Heart left ventricle (tissue), 16 donors: ENCODE results near the gene SMKR1. TPM values are rescaled to one million over a fixed set of nuclear protein-coding genes. Genes with fewer than 3 reads are reported as not detected.

Experiments
- ATAC-seq, 4 donors: fragments of 200-7000 bp; cut with Tn5 transposase; one replicate each; pipeline ENCODE4 v1.9.1; 2020 to 2022; ENCODE audit warnings: moderate library complexity in 4 of 4, mild to moderate bottlenecking in 3 of 4, moderate number of reproducible peaks in 1 of 4
- DNase-seq, 5 donors: peaks; one replicate each; pipeline ENCODE4 v3.0.0-alpha.2; 2020
- H3K27ac ChIP-seq, 12 donors: fragments of 200-600 bp; sonication (generic) in 4 of 12; one replicate each; pipeline versions ENCODE4 v1.5.0 to v1.8.0; 2016 to 2022; ENCODE audit warnings: mild to moderate bottlenecking in 2 of 12
- H3K27me3 ChIP-seq, 9 donors: fragments of 200-600 bp; sonication (generic) in 2 of 9; one replicate each; pipeline versions ENCODE4 v1.5.1 to v1.8.0; 2016 to 2022; ENCODE audit warnings: mild to moderate bottlenecking in 3 of 9
- H3K36me3 ChIP-seq, 9 donors: fragments of 200-600 bp; sonication (generic) in 2 of 9; one replicate each; pipeline versions ENCODE4 v1.5.0 to v1.8.0; 2018 to 2022; ENCODE audit warnings: mild to moderate bottlenecking in 2 of 9
- H3K4me1 ChIP-seq, 12 donors: fragments of 200-600 bp; sonication (generic) in 4 of 12; one replicate each; pipeline versions ENCODE4 v1.5.0 to v1.8.0; 2016 to 2022; ENCODE audit warnings: mild to moderate bottlenecking in 3 of 12
- H3K4me3 ChIP-seq, 12 donors: fragments of 200-600 bp; sonication (generic) in 4 of 12; one replicate each; pipeline versions ENCODE4 v1.5.0 to v1.8.0; 2017 to 2022; ENCODE audit warnings: mild to moderate bottlenecking in 9 of 12, moderate library complexity in 4 of 12
- H3K9me3 ChIP-seq, 12 donors: fragments of 200-600 bp; sonication (generic) in 4 of 12; one replicate each; pipeline versions ENCODE4 v1.5.0 to v1.8.0; 2016 to 2022; ENCODE audit warnings: mild to moderate bottlenecking in 1 of 12
- CTCF ChIP-seq, 12 donors: fragments of 200-600 bp; sonication (generic) in 4 of 12; IDR thresholded peaks; one replicate each; pipeline versions ENCODE4 v1.5.0 to v1.8.0; 2018 to 2022; ENCODE audit warnings: antibody characterized with exemption in 12 of 12, mild to moderate bottlenecking in 5 of 12
- POLR2A ChIP-seq, 2 donors: fragments of 450-650 bp; IDR thresholded peaks; one replicate each; pipeline ENCODE4 v1.6.1; 2017; ENCODE audit warnings: antibody characterized with exemption in 2 of 2, mild to moderate bottlenecking in 2 of 2, moderate library complexity in 2 of 2
- WGBS, 4 donors: extraction: QIAGEN DNeasy Blood & Tissue Kit in 2 of 4; methylation state at CpG; one replicate each; pipeline versions ENCODE4 v1.1.5 to v1.1.7; 2013 to 2018; 5-methylcytosine and 5-hydroxymethylcytosine counted together
- intact Hi-C, 10 donors: fragments of 100-400 bp; cut with DNase I; formaldehyde crosslinking; loops; one replicate each; pipeline versions ENCODE4 v1.11.1 to v1.14.2; 2022
- polyA plus RNA-seq, 2 donors: library from polyadenylated mRNA; stranded (reverse); fragments of 200-250 nt; gene quantifications; one replicate each; pipeline ENCODE4 v1.2.3, GENCODE V29; 2013
- total RNA-seq, 9 donors: library from RNA; depleted of rRNA in 2 of 9; stranded (reverse); fragments of >200 nt in 2 of 9; fragmentation: NEBNext Ultra II Directional in 3 of 9; extraction: Animal tissue kit (Norgen Biotek cat#: 25700) in 3 of 9; gene quantifications; one replicate each; pipeline versions ENCODE4 v1.1.0 to v1.2.4, GENCODE V29; 2016 to 2023
- donor health status: ischemic (EF 13 %, LVEDD 7.1; RV severe dilation, severe dysfunction).
- donor health status: healthy with polysubstance abuse.
- donor health status: DM: no; HTN: yes; CAD: no.
- donor health status: DM: no; HTN: no; CAD: no.
- donor health status: ischemic (EF 25% LVEDD 6.9; RV normal size, moderate dysfunction).
- donor health status: ischemic (EF 25% LVEDD 5.7; RV mildly dilated, moderate dysfunction).
- donor health status: healthy.
- donor health status: DM: yes; HTN: yes; CAD: no.
- donor health status: ischemic (EF 35%, LVEDD 5.7; RV mildly dilated, moderate dysfunction).
- donor health status: nonischemic (EF 11% LVEDD 7.7; RV severe dilation, severe dysfunction).
- donor health status: DM: yes; HTN: yes; CAD: no.
- donor health status: PGD.
- donor health status: ischemic (EF 29% LVEDD 5.4; RV normal size, mild dysfunction).
- donor health status: nonischemic (EF 23%, LVEDD 6.1; RV moderate dilation, normal function).

SMKR1 gene
- total and polyA plus RNA-seq, 11 donors, result 0.25 to 0.29 TPM; not detected in 9

DNA sequence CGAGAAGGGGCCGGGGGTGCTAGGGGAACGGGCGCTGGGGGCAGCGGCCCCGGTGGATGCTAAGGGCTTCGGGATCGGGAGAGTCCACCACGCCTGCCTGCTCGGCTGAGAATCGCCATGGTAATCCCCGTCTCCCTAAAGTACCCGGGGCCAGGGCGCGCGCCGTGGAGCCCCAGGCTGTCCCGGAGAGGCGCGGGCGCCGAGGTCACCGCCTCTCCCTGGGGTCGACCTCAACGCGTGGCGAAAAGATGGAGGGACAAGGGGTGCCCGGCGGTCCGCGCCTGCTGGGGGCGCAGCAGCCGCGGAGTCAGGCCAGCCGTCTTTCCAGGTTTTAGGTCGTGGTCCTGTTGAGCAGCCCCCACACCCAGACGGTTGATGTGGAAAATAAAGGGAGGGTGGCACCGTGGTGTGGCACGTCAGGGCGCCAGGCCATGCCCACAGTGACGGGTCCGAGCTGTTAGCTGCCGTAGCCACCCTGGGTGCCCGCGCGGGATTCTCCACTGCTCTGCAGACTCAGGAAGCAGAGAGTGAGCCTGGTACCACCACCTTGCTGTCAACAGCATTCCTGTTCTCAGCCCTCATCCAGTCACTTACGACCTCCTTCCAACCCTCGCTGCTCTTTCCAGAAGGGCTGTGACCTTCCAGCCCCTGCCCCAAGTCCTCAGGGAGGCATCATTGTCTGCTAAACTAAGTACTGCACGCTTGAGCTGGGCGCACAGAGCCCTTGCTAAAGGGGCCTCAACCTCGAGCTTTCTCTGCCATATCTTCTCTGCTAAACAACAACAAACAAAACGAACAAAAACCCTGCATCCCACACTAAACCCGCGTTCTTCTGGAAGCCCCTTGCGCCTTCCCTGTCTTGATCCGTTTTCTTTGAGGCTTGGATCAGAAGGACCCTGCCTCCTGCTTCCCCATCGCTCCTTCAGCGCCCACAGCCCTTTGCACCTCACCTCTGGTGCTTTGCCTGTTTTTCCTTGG is 666 bp downstream of the SMKR1 start:
- Histone ChIP-seq H3K27me3 (peaks cover 0 to 17% (median 0%) of the 10 kb centered on the region in 9 donors), H3K9me3 (no peaks in the 10 kb centered on the region), H3K4me1 (peaks cover 0 to 16% (median 7%) of the 10 kb centered on the region in 12 donors), H3K4me3 (peak overlapping the region; percentile 33 to 69 (median 54)), H3K36me3 (no peaks in the 10 kb centered on the region), H3K27ac (no peak overlapping the region)
- TF ChIP-seq CTCF (IDR thresholded peaks at IDR 0.05), result peak in 1 of 12 donors; percentile 10
- TF ChIP-seq POLR2A (IDR thresholded peaks at IDR 0.05), result no peak
- DNase-seq, result no peak
- intact Hi-C loops, result loop anchor here in 3 of 10 donors (5.0 to 10.0 kb wide), 3 partner anchors 139 to 502 kb away; no protein-coding TSS in a partner anchor
- ATAC-seq, result peak in 3 of 4 donors; percentile 17 to 27 (median 19)
- 12 to 23% (median 13%) methylated on average over 33 to 58 of the region's 58 CpGs for WGBS, 4 donors

GRCh38 chr7:129503725-129504124 is 1.4 kb downstream of the SMKR1 start:
- Histone ChIP-seq H3K27ac (no peak overlapping the region), H3K4me1 (peaks cover 0 to 16% (median 7%) of the 10 kb centered on the region in 12 donors), H3K27me3 (peaks cover 0 to 17% (median 0%) of the 10 kb centered on the region in 9 donors), H3K36me3 (no peaks in the 10 kb centered on the region), H3K9me3 (no peaks in the 10 kb centered on the region), H3K4me3 (no peak overlapping the region)
- TF ChIP-seq CTCF (IDR thresholded peaks at IDR 0.05) (no peak), POLR2A (IDR thresholded peaks at IDR 0.05) (no peak)
- ATAC-seq, result no peak
- intact Hi-C loops, result loop anchor here in 3 of 10 donors (5.0 to 10.0 kb wide), 3 partner anchors 139 to 501 kb away; no protein-coding TSS in a partner anchor
- 93 to 96% (median 95%) methylated on average over 8 of the region's 8 CpGs for WGBS, 4 donors
- no peak for DNase-seq

- no peak overlapping the region for H3K4me3 ChIP-seq
- WGBS, 4 donors, result 57 to 67% (median 66%) methylated on average over 8 of the region's 8 CpGs
- intact Hi-C loops, result no loop called here
These were observed 9.9 kb downstream of the SMKR1 start for GRCh38 chr7:129512192-129512591.

More at GRCh38 chr7:129512192-129512591, 9.9 kb downstream of the SMKR1 start:
- no peak overlapping the region for H3K27ac ChIP-seq
- ATAC-seq (no peak), DNase-seq (peak in 1 of 5 donors; percentile 33)
- TF ChIP-seq POLR2A (IDR thresholded peaks at IDR 0.05) (no peak), CTCF (IDR thresholded peaks at IDR 0.05) (no peak)
- no peaks in the 10 kb centered on the region for H3K4me1 ChIP-seq
- no peaks in the 10 kb centered on the region for H3K9me3 ChIP-seq
- no peaks in the 10 kb centered on the region for H3K36me3 ChIP-seq
- H3K27me3 ChIP-seq, result peaks cover 0 to 11% (median 0%) of the 10 kb centered on the region in 9 donors
